Skin epidermis (tissue), 12 donors: Measurements from ENCODE around the gene CAPZB.

Source experiments
- H3K27ac ChIP-seq, 21 experiments: fragments of 200-600 bp; sonication (generic) in 11 of 21; one replicate each; pipeline ENCODE4 v1.5.0; 2020; ENCODE audit warnings: mild to moderate bottlenecking in 3 of 21, inconsistent platforms in 2 of 21, moderate library complexity in 2 of 21
- H3K4me3 ChIP-seq, 7 experiments: fragments of 200-600 bp; sonication (generic) in 2 of 7; one replicate each; pipeline ENCODE4 v1.5.0; 2020; ENCODE audit warnings: inconsistent platforms in 2 of 7, mild to moderate bottlenecking in 2 of 7, moderate library complexity in 1 of 7

Gene CAPZB

GRCh38 chr1:19381261-19381660, 104.1 kb downstream of the CAPZB start:
- no peak overlapping the region for H3K4me3 ChIP-seq
- no peak overlapping the region for H3K27ac ChIP-seq

GRCh38 chr1:19377812-19378718, 107.3 kb downstream of the CAPZB start:
- Histone ChIP-seq H3K27ac (no peak overlapping the region), H3K4me3 (no peak overlapping the region)

- H3K4me3 ChIP-seq, result no peak overlapping the region
- peak overlapping the region in 6 of 21 experiments; percentile 14 to 86 (median 70) for H3K27ac ChIP-seq
Measured at GRCh38 chr1:19376428-19377372, 108.6 kb downstream of the CAPZB start.

- Histone ChIP-seq H3K4me3 (no peak overlapping the region), H3K27ac (peak overlapping the region in 18 of 21 experiments; percentile 10 to 86 (median 60))
Measured at GRCh38 chr1:19375631-19376400, 109.5 kb downstream of the CAPZB start.

GRCh38 chr1:19374926-19375325, 110.4 kb downstream of the CAPZB start:
- H3K4me3 ChIP-seq, result no peak overlapping the region
- H3K27ac ChIP-seq, result peak overlapping the region in 17 of 21 experiments; percentile 10 to 86 (median 70)

- Histone ChIP-seq H3K4me3 (no peak overlapping the region), H3K27ac (peak overlapping the region in 19 of 21 experiments; percentile 3 to 86 (median 69))
Measured at GRCh38 chr1:19374083-19374801, 111.1 kb downstream of the CAPZB start.

GRCh38 chr1:19373211-19374082, 111.9 kb downstream of the CAPZB start:
- H3K27ac ChIP-seq, result peak overlapping the region in 20 of 21 experiments; percentile 3 to 86 (median 66)
- no peak overlapping the region for H3K4me3 ChIP-seq

- Histone ChIP-seq H3K27ac (peak overlapping the region in 19 of 21 experiments; percentile 13 to 86 (median 64)), H3K4me3 (no peak overlapping the region)
Measured at GRCh38 chr1:19372602-19373001, 112.7 kb downstream of the CAPZB start.

- H3K27ac ChIP-seq, result peak overlapping the region in 15 of 21 experiments; percentile 7 to 86 (median 64)
- no peak overlapping the region for H3K4me3 ChIP-seq
Measured at GRCh38 chr1:19372136-19372514, 113.2 kb downstream of the CAPZB start.

- Histone ChIP-seq H3K4me3 (no peak overlapping the region), H3K27ac (peak overlapping the region in 13 of 21 experiments; percentile 7 to 86 (median 55))
Measured at GRCh38 chr1:19371226-19372135, 113.9 kb downstream of the CAPZB start.

GRCh38 chr1:19370453-19371170, 114.7 kb downstream of the CAPZB start:
- Histone ChIP-seq H3K4me3 (no peak overlapping the region), H3K27ac (peak overlapping the region in 11 of 21 experiments; percentile 17 to 80 (median 46))

- H3K4me3 ChIP-seq, result no peak overlapping the region
- peak overlapping the region in 17 of 21 experiments; percentile 10 to 80 (median 42) for H3K27ac ChIP-seq
Measured at GRCh38 chr1:19369396-19370090, 115.8 kb downstream of the CAPZB start.

- H3K27ac ChIP-seq, result peak overlapping the region in 13 of 21 experiments; percentile 10 to 80 (median 43)
- H3K4me3 ChIP-seq, result no peak overlapping the region
Measured at GRCh38 chr1:19368964-19369363, 116.4 kb downstream of the CAPZB start.

GRCh38 chr1:19368050-19368449, 117.3 kb downstream of the CAPZB start:
- H3K4me3 ChIP-seq, result no peak overlapping the region
- H3K27ac ChIP-seq, result peak overlapping the region in 10 of 21 experiments; percentile 10 to 80 (median 34)

- Histone ChIP-seq H3K4me3 (no peak overlapping the region), H3K27ac (peak overlapping the region in 11 of 21 experiments; percentile 0 to 80 (median 41))
Measured at GRCh38 chr1:19367584-19368041, 117.7 kb downstream of the CAPZB start.
